Stimulated activated CD4-positive, alpha-beta T cell treated with anti-CD3 and anti-CD28 coated beads, Interleukin-1b, Interleukin-23, amount 100 ng/mL, for 24 hours (primary cell): ENCODE measurements around the gene ZDHHC8.

Source experiments
- DNase-seq, 4 experiments: peaks; one replicate each; pipeline ENCODE4 v3.0.0-alpha.2; 2020; ENCODE audit warnings: low read depth in 4 of 4, low spot score in 1 of 4

ZDHHC8 gene

GRCh38 chr22:20177217-20177911 lies 45.8 kb downstream of the ZDHHC8 start:
- no peak for DNase-seq

- DNase-seq, result no peak
These were observed 46.7 kb downstream of the ZDHHC8 start for GRCh38 chr22:20178075-20178914.

- DNase-seq, result no peak
These were observed 47.3 kb downstream of the ZDHHC8 start for GRCh38 chr22:20178915-20179227.

- DNase-seq, result no peak
These were observed 48.0 kb downstream of the ZDHHC8 start for GRCh38 chr22:20179455-20180244.

- DNase-seq, result no peak
These were observed 48.6 kb downstream of the ZDHHC8 start for GRCh38 chr22:20180245-20180630.

GRCh38 chr22:20180640-20181039 lies 49.0 kb downstream of the ZDHHC8 start:
- DNase-seq, result no peak

- DNase-seq, result no peak
These were observed 49.7 kb downstream of the ZDHHC8 start for GRCh38 chr22:20181194-20181883.

GRCh38 chr22:20181884-20182236 lies 50.3 kb downstream of the ZDHHC8 start:
- no peak for DNase-seq

GRCh38 chr22:20182365-20182764 lies 50.8 kb downstream of the ZDHHC8 start:
- DNase-seq, result no peak

- no peak for DNase-seq
These were observed 51.5 kb downstream of the ZDHHC8 start for GRCh38 chr22:20183101-20183500.

GRCh38 chr22:20183823-20184222 lies 52.2 kb downstream of the ZDHHC8 start:
- no peak for DNase-seq

GRCh38 chr22:20184501-20185165 lies 53.0 kb downstream of the ZDHHC8 start:
- DNase-seq, result no peak

GRCh38 chr22:20185750-20186149 lies 54.1 kb downstream of the ZDHHC8 start:
- DNase-seq, result no peak

- no peak for DNase-seq
These were observed 54.7 kb downstream of the ZDHHC8 start for GRCh38 chr22:20186183-20186870.

- DNase-seq, result no peak
These were observed 55.4 kb downstream of the ZDHHC8 start for GRCh38 chr22:20186871-20187546.

GRCh38 chr22:20187777-20188566 lies 56.4 kb downstream of the ZDHHC8 start:
- DNase-seq, result no peak

GRCh38 chr22:20188567-20188877 lies 56.9 kb downstream of the ZDHHC8 start:
- no peak for DNase-seq

GRCh38 chr22:20191000-20191515 lies 59.5 kb downstream of the ZDHHC8 start:
- DNase-seq, result no peak

- no peak for DNase-seq
These were observed 60.2 kb downstream of the ZDHHC8 start for GRCh38 chr22:20191803-20192202.
